Measurements from ENCODE around the gene PALM. TPM values are rescaled to one million over a fixed set of nuclear protein-coding genes. Genes with fewer than 3 reads are reported as not detected.
A peak's percentile ranks its signal among the peaks of the same experiment; 100 is the strongest.

PALM gene
- total RNA-seq, 1 experiment from 2014 or later: 10.8 TPM

- no peak for TF ChIP-seq EZH2 (IDR thresholded peaks at IDR 0.05; ENCODE audit: low read length, unreplicated experiment)
- no peak for TF ChIP-seq EZH2phosphoT487 (IDR thresholded peaks at IDR 0.05; ENCODE audit: borderline replicate concordance, low read length)
- TF ChIP-seq CTCF (conservative IDR thresholded peaks at IDR 0.05; ENCODE audit: low read depth, low read length): no peak
- Histone ChIP-seq H3K27ac (ENCODE audit: low read length) (peak within 1 kb of the TSS; percentile 74), H4K20me1 (ENCODE audit: low read length) (peaks cover 40% of the 10 kb centered on the region), H3K36me3 (ENCODE audit: low read depth, low read length) (peaks cover 36% of the 10 kb centered on the region), H3F3A (ENCODE audit: low read length, unreplicated experiment) (no peaks in the 10 kb centered on the region), H3K4me1 (ENCODE audit: insufficient read depth, low read length) (peaks cover 26% of the 10 kb centered on the region), H3K27me3 (ENCODE audit: low read length) (no peaks in the 10 kb centered on the region), H3K4me2 (ENCODE audit: low read length) (peak within 1 kb of the TSS; percentile 100), H3K79me2 (ENCODE audit: low read length) (peaks cover 41% of the 10 kb centered on the region), H3K9me3 (ENCODE audit: low read length) (no peaks in the 10 kb centered on the region), H3K4me3 (ENCODE audit: low read length) (peak within 1 kb of the TSS; percentile 88), H2AFZ (ENCODE audit: low read length) (peak within 1 kb of the TSS; percentile 90), H3K9ac (ENCODE audit: low read length) (peak within 1 kb of the TSS; percentile 93), H3K9me2 (replicated peaks; ENCODE audit: low read length) (no peaks in the 10 kb centered on the region)
- POLR2A ChIA-PET (ENCODE audit: unreplicated experiment): interaction anchor here (0.6 kb wide), 1 partner anchor 43 kb away, joined by 9 read pairs; no protein-coding TSS in a partner anchor
- ATAC-seq (peak; percentile 71), DNase-seq (peak; percentile 98)
- intact Hi-C loops (cut with micrococcal nuclease): loop anchor here (2.0 kb wide), 1 partner anchor 14 kb away; no protein-coding TSS in a partner anchor
- BruUV-seq (replicated peaks): TSS peak; percentile 89
- CTCF ChIA-PET: no interaction called here
These were observed 88.2 kb downstream of the PALM start, which contains the start of gene PTBP1 for GRCh38 chr19:796692-797527. TSS of gene PTBP1 (plus strand) at chr19:797452. CDS start at chr19:797498, 46 bp downstream.

Other genes starting within 250 kb of the PALM start
- 0.18 TPM in 1 of 2 replicates, not detected in the other for gene SHC2, start 247.9 kb upstream of the PALM start, total RNA-seq (2014; rRNA removed)
- 0.11 and 0.17 TPM in 2 replicates for gene MADCAM1, start 212.4 kb upstream of the PALM start, total RNA-seq (2014; rRNA removed)
- 28.5 and 44.0 TPM in 2 replicates for gene TPGS1, start 201.4 kb upstream of the PALM start, total RNA-seq (2014; rRNA removed)
- 119 and 152 TPM in 2 replicates for gene CDC34, start 177.2 kb upstream of the PALM start, total RNA-seq (2014; rRNA removed)
- 0.35 TPM in 1 of 2 replicates, not detected in the other for gene GZMM, start 164.9 kb upstream of the PALM start, total RNA-seq (2014; rRNA removed)
- 458 and 514 TPM in 2 replicates for gene BSG, start 136.3 kb upstream of the PALM start, total RNA-seq (2014; rRNA removed)
- 0.04 and 0.46 TPM in 2 replicates for gene HCN2, start 119.1 kb upstream of the PALM start, total RNA-seq (2014; rRNA removed)
- gene POLRMT, start 75.4 kb upstream of the PALM start, total RNA-seq (2014; rRNA removed): 60.5 and 80.6 TPM in 2 replicates
- 0.81 and 1.3 TPM in 2 replicates for gene FGF22, start 69.1 kb upstream of the PALM start, total RNA-seq (2014; rRNA removed)
- gene RNF126, start 45.7 kb upstream of the PALM start, total RNA-seq (2014; rRNA removed): 86.4 and 89.2 TPM in 2 replicates
- gene FSTL3, start 32.5 kb upstream of the PALM start, total RNA-seq (2014; rRNA removed): 49.9 and 53.3 TPM in 2 replicates
- not detected in 2 replicates for gene PRSS57, start 13.5 kb upstream of the PALM start, total RNA-seq (2014; rRNA removed)
- 115 and 130 TPM in 2 replicates for gene MISP, start 42.2 kb downstream of the PALM start, total RNA-seq (2014; rRNA removed)
- gene PTBP1, start 88.5 kb downstream of the PALM start, total RNA-seq (2014; rRNA removed): 395 and 412 TPM in 2 replicates
- gene PLPPR3, start 113.0 kb downstream of the PALM start, total RNA-seq (2014; rRNA removed): not detected in 2 replicates
- gene AZU1, start 118.9 kb downstream of the PALM start, total RNA-seq (2014; rRNA removed): not detected in 2 replicates
- 0.29 and 0.40 TPM in 2 replicates for gene PRTN3, start 132.1 kb downstream of the PALM start, total RNA-seq (2014; rRNA removed)
- not detected in 2 replicates for gene ELANE, start 143.4 kb downstream of the PALM start, total RNA-seq (2014; rRNA removed)
- 22.4 and 38.0 TPM in 2 replicates for gene CFD, start 150.7 kb downstream of the PALM start, total RNA-seq (2014; rRNA removed)
- gene MED16, start 184.3 kb downstream of the PALM start, total RNA-seq (2014; rRNA removed): 25.9 and 41.6 TPM in 2 replicates
- gene RNU6-9, start 184.5 kb downstream of the PALM start, total RNA-seq (2014; rRNA removed): not detected in 2 replicates
- gene R3HDM4, start 204.3 kb downstream of the PALM start, total RNA-seq (2014; rRNA removed): 34.0 and 44.9 TPM in 2 replicates
- gene KISS1R, start 208.4 kb downstream of the PALM start, total RNA-seq (2014; rRNA removed): 1.2 and 3.9 TPM in 2 replicates
- gene ARID3A, start 217.1 kb downstream of the PALM start, total RNA-seq (2014; rRNA removed): 5.6 and 13.9 TPM in 2 replicates

All from PC-3 (cell line).